IPS-18a (cell line): Measurements from ENCODE around the gene FBXL15.

Experiments used
- H3K27ac ChIP-seq: one replicate; pipeline ENCODE4 v1.5.1; 2013; ENCODE audit warnings: low read length
- H3K27me3 ChIP-seq: one replicate; pipeline ENCODE4 v1.6.1; 2013; ENCODE audit warnings: mild to moderate bottlenecking, low read length; ENCODE audit not compliant: control insufficient read depth, insufficient read depth
- H3K36me3 ChIP-seq: one replicate; pipeline ENCODE4 v1.6.1; 2013; ENCODE audit warnings: low read depth, low read length; ENCODE audit not compliant: control insufficient read depth
- H3K4me1 ChIP-seq: one replicate; pipeline ENCODE4 v1.6.1; 2013; ENCODE audit warnings: low read depth, low read length; ENCODE audit not compliant: control insufficient read depth
- H3K4me3 ChIP-seq: one replicate; pipeline ENCODE4 v1.5.1; 2013; ENCODE audit warnings: low read length
- H3K9ac ChIP-seq: one replicate; pipeline ENCODE4 v1.6.1; 2013; ENCODE audit warnings: mild to moderate bottlenecking, low read length, moderate library complexity
- H3K9me3 ChIP-seq: one replicate; pipeline ENCODE4 v1.6.1; 2013; ENCODE audit warnings: low read depth, low read length; ENCODE audit not compliant: control insufficient read depth

Gene FBXL15

DNA sequence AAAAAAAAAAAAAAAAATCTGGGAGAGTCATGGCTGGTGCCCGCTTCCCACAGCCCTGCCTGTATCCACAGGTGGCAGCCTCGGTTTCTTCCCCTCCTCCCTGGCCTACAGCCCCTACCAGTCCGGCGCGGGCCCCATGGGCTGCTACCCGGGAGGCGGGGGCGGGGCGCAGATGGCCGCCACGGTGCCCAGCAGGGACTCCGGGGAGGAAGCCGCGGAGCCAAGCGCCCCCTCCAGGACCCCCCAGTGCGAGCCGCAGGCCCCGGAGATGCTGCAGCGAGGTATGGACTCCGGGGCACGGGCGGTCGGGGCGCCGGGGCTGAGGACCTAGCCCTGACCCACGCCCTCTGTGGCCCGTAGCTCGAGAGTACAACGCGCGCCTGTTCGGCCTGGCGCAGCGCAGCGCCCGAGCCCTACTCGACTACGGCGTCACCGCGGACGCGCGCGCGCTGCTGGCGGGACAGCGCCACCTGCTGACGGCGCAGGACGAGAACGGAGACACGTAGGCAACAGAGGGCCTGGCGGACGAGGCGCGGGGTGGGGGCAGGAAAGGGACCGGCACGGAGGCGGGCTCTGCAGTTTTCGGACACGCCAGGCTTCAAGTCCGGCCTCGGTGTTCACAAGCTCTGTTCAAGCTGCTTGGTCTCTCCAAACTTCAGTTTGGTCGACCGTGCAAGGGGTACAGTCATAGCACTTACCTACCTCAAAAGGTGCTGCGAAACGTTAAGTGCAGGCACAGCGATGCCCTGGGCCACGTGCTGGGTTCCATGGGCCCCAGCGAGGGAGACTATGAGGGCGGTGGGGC, 21.2 kb upstream of the FBXL15 start:
- peaks cover 9% of the 10 kb centered on the region for H3K27me3 ChIP-seq
- H3K36me3 ChIP-seq, result peaks cover 23% of the 10 kb centered on the region
- no peak overlapping the region for H3K27ac ChIP-seq
- H3K4me1 ChIP-seq, result peaks cover 5% of the 10 kb centered on the region
- peak overlapping the region; percentile 48 for H3K4me3 ChIP-seq
- H3K9ac ChIP-seq, result no peak overlapping the region
- H3K9me3 ChIP-seq, result no peaks in the 10 kb centered on the region

DNA sequence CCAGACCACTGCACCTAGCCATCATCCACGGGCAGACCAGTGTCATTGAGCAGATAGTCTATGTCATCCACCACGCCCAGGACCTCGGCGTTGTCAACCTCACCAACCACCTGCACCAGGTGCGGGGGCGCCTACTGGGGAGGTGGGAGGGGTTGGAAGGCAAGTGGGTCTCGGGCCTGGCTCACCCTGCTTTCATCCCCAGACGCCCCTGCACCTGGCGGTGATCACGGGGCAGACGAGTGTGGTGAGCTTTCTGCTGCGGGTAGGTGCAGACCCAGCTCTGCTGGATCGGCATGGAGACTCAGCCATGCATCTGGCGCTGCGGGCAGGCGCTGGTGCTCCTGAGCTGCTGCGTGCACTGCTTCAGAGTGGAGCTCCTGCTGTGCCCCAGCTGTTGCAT, 20.6 kb upstream of the FBXL15 start:
- Histone ChIP-seq H3K4me1 (peaks cover under 1% of the 10 kb centered on the region), H3K27me3 (peaks cover 3% of the 10 kb centered on the region), H3K27ac (no peak overlapping the region), H3K4me3 (peak overlapping the region; percentile 39), H3K36me3 (peaks cover 23% of the 10 kb centered on the region), H3K9me3 (no peaks in the 10 kb centered on the region), H3K9ac (no peak overlapping the region)

DNA sequence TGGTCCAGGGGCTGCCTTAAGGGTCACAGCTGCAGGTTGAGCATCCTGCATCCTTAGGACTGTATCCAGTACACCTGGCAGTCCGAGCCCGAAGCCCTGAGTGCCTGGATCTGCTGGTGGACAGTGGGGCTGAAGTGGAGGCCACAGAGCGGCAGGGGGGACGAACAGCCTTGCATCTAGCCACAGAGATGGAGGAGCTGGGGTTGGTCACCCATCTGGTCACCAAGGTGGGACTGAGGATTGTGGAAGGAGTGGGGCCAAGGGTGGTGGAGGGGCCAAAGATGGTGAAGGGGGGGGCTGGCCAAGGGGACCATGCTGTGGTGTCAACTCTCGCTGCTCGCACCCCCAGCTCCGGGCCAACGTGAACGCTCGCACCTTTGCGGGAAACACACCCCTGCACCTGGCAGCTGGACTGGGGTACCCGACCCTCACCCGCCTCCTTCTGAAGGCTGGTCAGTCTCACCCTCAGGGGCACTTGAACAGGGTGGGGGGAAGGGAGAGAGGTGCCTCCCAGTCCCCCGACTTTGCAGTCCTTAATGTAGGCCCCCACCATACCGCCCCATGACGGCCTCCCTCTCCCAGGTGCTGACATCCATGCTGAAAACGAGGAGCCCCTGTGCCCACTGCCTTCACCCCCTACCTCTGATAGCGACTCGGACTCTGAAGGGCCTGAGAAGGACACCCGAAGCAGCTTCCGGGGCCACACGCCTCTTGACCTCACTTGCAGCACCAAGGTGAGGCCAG, 19.9 kb upstream of the FBXL15 start:
- Histone ChIP-seq H3K4me3 (no peak overlapping the region), H3K4me1 (no peaks in the 10 kb centered on the region), H3K36me3 (peaks cover 23% of the 10 kb centered on the region), H3K27ac (no peak overlapping the region), H3K9me3 (no peaks in the 10 kb centered on the region), H3K27me3 (no peaks in the 10 kb centered on the region), H3K9ac (no peak overlapping the region)

DNA sequence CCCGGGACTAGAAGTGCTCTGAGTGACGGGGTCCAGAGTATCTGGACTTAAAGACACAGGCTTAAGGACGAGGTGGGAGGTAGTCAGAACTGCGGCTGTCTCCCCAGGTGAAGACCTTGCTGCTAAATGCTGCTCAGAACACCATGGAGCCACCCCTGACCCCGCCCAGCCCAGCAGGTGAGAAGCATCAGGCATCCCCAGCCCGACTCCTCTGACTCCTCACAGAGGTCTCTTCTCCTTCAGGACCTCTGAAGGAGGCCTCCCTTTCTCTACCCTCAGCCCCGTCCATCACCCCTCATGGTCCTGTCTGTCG, 19.3 kb upstream of the FBXL15 start:
- H3K4me3 ChIP-seq, result no peak overlapping the region
- no peak overlapping the region for H3K9ac ChIP-seq
- no peaks in the 10 kb centered on the region for H3K9me3 ChIP-seq
- H3K27ac ChIP-seq, result no peak overlapping the region
- H3K36me3 ChIP-seq, result peaks cover 23% of the 10 kb centered on the region
- H3K27me3 ChIP-seq, result no peaks in the 10 kb centered on the region
- no peaks in the 10 kb centered on the region for H3K4me1 ChIP-seq

DNA sequence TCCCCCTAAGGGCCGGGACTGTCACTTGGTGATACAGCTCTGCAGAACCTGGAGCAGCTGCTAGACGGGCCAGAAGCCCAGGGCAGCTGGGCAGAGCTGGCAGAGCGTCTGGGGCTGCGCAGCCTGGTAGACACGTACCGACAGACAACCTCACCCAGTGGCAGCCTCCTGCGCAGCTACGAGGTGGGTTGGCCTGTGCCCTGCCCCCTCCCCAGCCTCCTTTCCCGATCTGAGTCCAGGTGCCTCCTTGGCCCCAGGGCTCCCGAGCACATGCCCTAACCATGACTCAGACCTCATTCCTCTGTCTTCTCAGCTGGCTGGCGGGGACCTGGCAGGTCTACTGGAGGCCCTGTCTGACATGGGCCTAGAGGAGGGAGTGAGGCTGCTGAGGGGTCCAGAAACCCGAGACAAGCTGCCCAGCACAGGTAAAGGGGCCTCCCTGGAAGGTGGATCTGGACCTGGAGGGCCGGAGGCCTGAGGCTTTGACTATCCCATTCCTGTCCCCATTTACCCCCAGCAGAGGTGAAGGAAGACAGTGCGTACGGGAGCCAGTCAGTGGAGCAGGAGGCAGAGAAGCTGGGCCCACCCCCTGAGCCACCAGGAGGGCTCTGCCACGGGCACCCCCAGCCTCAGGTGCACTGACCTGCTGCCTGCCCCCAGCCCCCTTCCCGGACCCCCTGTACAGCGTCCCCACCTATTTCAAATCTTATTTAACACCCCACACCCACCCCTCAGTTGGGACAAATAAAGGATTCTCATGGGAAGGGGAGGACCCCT, 18.7 kb upstream of the FBXL15 start:
- H3K9ac ChIP-seq, result no peak overlapping the region
- no peaks in the 10 kb centered on the region for H3K9me3 ChIP-seq
- no peak overlapping the region for H3K27ac ChIP-seq
- H3K36me3 ChIP-seq, result peaks cover 23% of the 10 kb centered on the region
- peaks cover 5% of the 10 kb centered on the region for H3K27me3 ChIP-seq
- H3K4me1 ChIP-seq, result no peaks in the 10 kb centered on the region
- H3K4me3 ChIP-seq, result no peak overlapping the region

DNA sequence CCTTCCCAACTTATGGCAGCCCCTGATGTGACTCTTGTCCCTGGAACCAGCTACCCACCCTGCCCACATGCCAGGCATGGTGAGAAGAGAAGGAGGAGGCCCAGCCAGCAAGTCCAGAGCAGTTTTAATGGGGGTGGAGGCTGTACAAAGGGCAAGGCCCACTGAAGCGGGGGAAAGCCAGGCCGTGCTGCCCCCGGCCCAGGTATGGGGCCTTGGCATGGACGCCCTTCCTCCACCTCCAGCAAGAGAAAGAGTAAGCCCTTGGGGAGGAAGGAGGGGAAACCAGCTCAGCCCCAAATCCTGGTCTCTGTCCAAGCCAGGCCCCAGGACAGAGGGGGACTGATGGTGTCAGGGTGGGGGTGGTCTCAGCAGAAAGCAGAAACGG, 18.1 kb upstream of the FBXL15 start:
- H3K27me3 ChIP-seq, result peaks cover 11% of the 10 kb centered on the region
- H3K4me3 ChIP-seq, result no peak overlapping the region
- no peak overlapping the region for H3K27ac ChIP-seq
- H3K36me3 ChIP-seq, result peaks cover 23% of the 10 kb centered on the region
- no peaks in the 10 kb centered on the region for H3K4me1 ChIP-seq
- no peaks in the 10 kb centered on the region for H3K9me3 ChIP-seq
- no peak overlapping the region for H3K9ac ChIP-seq

DNA sequence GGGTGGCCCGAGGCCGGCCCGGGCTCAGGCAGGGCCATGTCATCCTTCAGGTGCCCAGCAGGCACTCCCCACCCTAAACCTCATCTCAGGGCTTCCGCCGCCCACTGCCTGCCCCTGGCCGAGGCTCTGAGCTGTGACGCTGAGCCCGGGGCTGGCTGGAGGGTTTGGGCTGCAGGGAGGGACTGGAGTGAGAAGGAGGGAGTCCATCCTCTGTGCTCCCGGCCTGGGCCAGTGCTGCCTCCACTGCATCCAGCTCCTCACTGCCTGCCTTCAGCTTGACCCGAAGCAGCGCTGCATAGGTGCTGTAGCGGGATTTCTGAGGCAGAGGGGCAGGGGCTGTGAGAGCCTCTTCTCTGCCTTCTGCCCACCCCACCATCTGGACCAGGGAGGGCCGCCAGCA, 17.5 kb upstream of the FBXL15 start:
- no peaks in the 10 kb centered on the region for H3K9me3 ChIP-seq

DNA sequence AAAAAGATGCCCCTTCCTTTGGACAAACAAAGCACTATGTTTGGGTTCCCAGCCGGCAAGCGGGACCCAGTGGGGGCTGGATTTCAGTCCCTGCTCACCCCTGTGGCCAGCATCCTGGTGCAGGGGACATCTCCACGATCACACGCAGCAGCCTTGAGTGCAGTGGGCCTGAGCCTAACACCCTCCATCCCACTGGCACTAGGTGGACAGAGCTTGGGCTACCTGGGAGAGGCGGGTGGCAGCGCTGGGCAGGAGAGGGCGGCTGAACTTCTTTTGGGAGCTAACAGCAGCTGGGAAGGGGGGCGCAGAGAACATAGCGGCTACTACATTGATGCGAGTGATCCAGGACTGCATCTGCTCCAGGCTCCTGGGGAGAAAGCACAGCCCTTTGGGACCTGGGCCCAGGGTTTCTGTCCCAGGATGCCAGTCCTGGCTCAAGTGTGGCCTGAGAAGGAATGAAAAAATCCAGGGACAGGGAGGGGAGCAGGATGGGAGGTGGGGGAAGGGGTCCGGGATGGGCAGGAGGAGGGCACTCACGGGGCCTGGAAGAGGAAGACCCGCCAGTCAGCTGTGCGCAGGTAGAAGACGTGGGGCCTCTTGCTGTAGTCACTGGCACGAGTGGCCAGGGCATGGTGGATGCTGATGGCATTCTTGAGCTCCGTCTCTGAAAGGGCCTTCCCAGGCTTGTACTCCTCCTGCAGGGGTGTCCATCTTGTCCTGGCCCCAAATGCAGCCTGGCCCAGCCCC, 16.1 kb upstream of the FBXL15 start:
- no peak overlapping the region for H3K9ac ChIP-seq
- H3K27me3 ChIP-seq, result peaks cover 30% of the 10 kb centered on the region
- peaks cover 2% of the 10 kb centered on the region for H3K4me1 ChIP-seq
- H3K27ac ChIP-seq, result no peak overlapping the region
- no peak overlapping the region for H3K4me3 ChIP-seq
- no peaks in the 10 kb centered on the region for H3K9me3 ChIP-seq
- H3K36me3 ChIP-seq, result peaks cover 16% of the 10 kb centered on the region

More for the DNA sequence above, 17.5 kb upstream of the FBXL15 start:
- peaks cover 17% of the 10 kb centered on the region for H3K27me3 ChIP-seq
- no peak overlapping the region for H3K4me3 ChIP-seq
- no peak overlapping the region for H3K27ac ChIP-seq
- no peaks in the 10 kb centered on the region for H3K4me1 ChIP-seq
- H3K9ac ChIP-seq, result no peak overlapping the region
- peaks cover 21% of the 10 kb centered on the region for H3K36me3 ChIP-seq

DNA sequence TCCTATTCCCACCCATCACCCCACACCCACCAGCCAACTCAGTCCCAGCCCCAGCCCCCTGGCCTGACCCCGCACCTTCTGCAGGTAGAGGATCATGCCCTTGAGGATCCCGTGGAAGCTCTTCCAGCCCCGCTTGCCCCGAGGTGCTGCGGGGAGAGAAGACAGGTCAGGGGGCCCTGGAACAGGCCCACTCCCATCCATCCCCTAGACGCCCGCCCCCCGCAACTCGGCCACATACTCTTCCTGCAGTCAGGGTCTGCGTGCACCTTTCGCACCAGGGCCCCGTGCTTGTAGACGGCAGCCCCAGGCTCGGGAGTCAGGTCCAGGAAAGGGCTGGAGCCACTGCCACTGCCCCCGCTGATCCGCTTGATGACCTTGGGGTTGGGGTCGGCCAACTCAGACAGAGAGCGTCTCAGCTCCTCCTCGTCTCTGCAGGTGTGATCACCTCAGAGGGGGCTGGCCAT, 15.5 kb upstream of the FBXL15 start:
- Histone ChIP-seq H3K4me1 (peaks cover 3% of the 10 kb centered on the region), H3K27ac (no peak overlapping the region)

DNA sequence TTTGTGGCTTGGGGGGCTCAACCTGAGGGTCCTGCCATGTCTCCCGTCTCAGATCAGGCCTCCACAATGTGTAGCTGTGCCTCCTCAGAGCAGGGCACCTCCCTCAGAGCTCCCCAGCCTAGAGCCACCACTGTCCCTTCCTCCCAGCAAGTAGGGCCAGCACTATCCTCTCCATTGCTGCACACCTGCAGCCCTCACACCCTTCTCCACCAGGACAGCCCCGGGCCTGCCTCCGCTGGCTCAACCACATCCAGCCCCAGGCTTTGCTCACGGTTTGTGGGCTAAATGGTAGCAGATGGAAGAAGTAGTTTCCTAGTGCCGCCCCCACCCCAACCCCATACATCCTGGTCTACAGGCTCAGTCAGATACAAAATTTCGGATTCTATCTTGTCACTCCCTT, 15.0 kb upstream of the FBXL15 start:
- no peaks in the 10 kb centered on the region for H3K9me3 ChIP-seq
- H3K36me3 ChIP-seq, result peaks cover 11% of the 10 kb centered on the region
- peaks cover 3% of the 10 kb centered on the region for H3K4me1 ChIP-seq
- H3K27me3 ChIP-seq, result peaks cover 41% of the 10 kb centered on the region
- H3K27ac ChIP-seq, result no peak overlapping the region
- H3K9ac ChIP-seq, result no peak overlapping the region
- H3K4me3 ChIP-seq, result no peak overlapping the region

More for the DNA sequence above, 15.5 kb upstream of the FBXL15 start:
- Histone ChIP-seq H3K4me3 (no peak overlapping the region), H3K9me3 (no peaks in the 10 kb centered on the region), H3K9ac (no peak overlapping the region), H3K36me3 (peaks cover 15% of the 10 kb centered on the region), H3K27me3 (peaks cover 36% of the 10 kb centered on the region)

DNA sequence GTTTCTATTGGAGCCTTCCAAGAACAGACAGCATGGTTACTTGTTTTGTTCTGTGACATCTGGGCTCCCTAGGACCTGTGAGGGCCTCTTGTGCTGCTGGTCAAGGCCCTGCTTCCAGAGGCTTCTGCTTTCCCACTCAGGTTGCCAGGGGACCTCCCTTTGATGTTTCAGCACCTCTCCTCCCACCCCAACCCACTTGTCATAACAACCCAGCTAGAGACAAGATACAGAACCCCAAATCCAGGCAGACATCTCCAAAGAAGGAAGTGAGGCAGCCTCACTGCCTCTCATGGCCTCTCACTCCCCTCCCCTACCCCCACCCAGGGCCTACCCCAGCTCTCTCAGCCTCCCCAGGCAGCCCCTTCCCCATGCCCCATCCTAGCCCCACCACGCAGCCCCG, 13.8 kb upstream of the FBXL15 start:
- Histone ChIP-seq H3K36me3 (peaks cover under 1% of the 10 kb centered on the region), H3K9ac (no peak overlapping the region), H3K4me1 (peaks cover 12% of the 10 kb centered on the region), H3K9me3 (no peaks in the 10 kb centered on the region), H3K27ac (no peak overlapping the region), H3K4me3 (no peak overlapping the region), H3K27me3 (peaks cover 53% of the 10 kb centered on the region)
